T-helper 22 cell (primary cell): ENCODE results near the gene OR51G2.

Source experiments
- DNase-seq: peaks from one replicate; pipeline ENCODE4 v3.0.0-alpha.2; 2020; ENCODE audit warnings: low read depth

The OR51G2 gene

GRCh38 chr11:4863876-4864275, 55.3 kb downstream of the OR51G2 start:
- DNase-seq, result no peak
